Hematopoietic multipotent progenitor cell treated with erythropoietin and hydrocortisone succinate and interleukin-3 and kit ligand, for 6 days (in vitro differentiated cells): ENCODE results near the gene TRAM2.

Experiments
- DNase-seq: peaks from one replicate; pipeline ENCODE4 v3.0.0-alpha.2; 2015

Gene TRAM2

GRCh38 chr6:52524918-52525317 lies 51.9 kb downstream of the TRAM2 start:
- no peak for DNase-seq

GRCh38 chr6:52523378-52524142 lies 53.3 kb downstream of the TRAM2 start:
- DNase-seq, result no peak

GRCh38 chr6:52522655-52523054 lies 54.2 kb downstream of the TRAM2 start:
- DNase-seq, result no peak

GRCh38 chr6:52522151-52522626 lies 54.7 kb downstream of the TRAM2 start:
- no peak for DNase-seq

GRCh38 chr6:52519618-52520017 lies 57.2 kb downstream of the TRAM2 start:
- DNase-seq, result no peak

- DNase-seq, result no peak
Observed at GRCh38 chr6:52518279-52518945, 58.4 kb downstream of the TRAM2 start.

- DNase-seq, result peak; percentile 78
Observed at GRCh38 chr6:52517502-52518278, 59.2 kb downstream of the TRAM2 start.

- DNase-seq, result no peak
Observed at GRCh38 chr6:52516943-52517342, 59.9 kb downstream of the TRAM2 start.

- DNase-seq, result no peak
Observed at GRCh38 chr6:52516269-52516668, 60.6 kb downstream of the TRAM2 start.

GRCh38 chr6:52515219-52515960 lies 61.5 kb downstream of the TRAM2 start:
- no peak for DNase-seq

GRCh38 chr6:52514514-52514913 lies 62.3 kb downstream of the TRAM2 start:
- DNase-seq, result no peak

- DNase-seq, result no peak
Observed at GRCh38 chr6:52513896-52514295, 63.0 kb downstream of the TRAM2 start.

- peak; percentile 39 for DNase-seq
Observed at GRCh38 chr6:52513464-52513863, 63.4 kb downstream of the TRAM2 start.

- DNase-seq, result no peak
Observed at GRCh38 chr6:52512199-52512598, 64.7 kb downstream of the TRAM2 start.

GRCh38 chr6:52511572-52512151 lies 65.2 kb downstream of the TRAM2 start:
- DNase-seq, result no peak

- no peak for DNase-seq
Observed at GRCh38 chr6:52511163-52511562, 65.7 kb downstream of the TRAM2 start.

- DNase-seq, result no peak
Observed at GRCh38 chr6:52510213-52510562, 66.7 kb downstream of the TRAM2 start.

- no peak for DNase-seq
Observed at GRCh38 chr6:52509281-52510212, 67.3 kb downstream of the TRAM2 start.

GRCh38 chr6:52508261-52508739 lies 68.6 kb downstream of the TRAM2 start:
- no peak for DNase-seq

GRCh38 chr6:52507557-52508260 lies 69.2 kb downstream of the TRAM2 start:
- no peak for DNase-seq

- no peak for DNase-seq
Observed at GRCh38 chr6:52506476-52506875, 70.4 kb downstream of the TRAM2 start.
